K562 (cell line): ENCODE results near the gene PGRMC2. TPM values are rescaled to one million over a fixed set of nuclear protein-coding genes. Genes with fewer than 3 reads are reported as not detected.

Experiments
- ATAC-seq: fragments of 200-7000 bp; cut with Tn5 transposase; 3 replicates; pipeline ENCODE4 v1.9.1; 2020; ENCODE audit warnings: moderate library complexity
- BruUV-seq: library from RNA; stranded (reverse); fragments of 400-500 nt; replicated peaks from 2 replicates; lab custom pipeline; 2021; lab: Mats Ljungman, UMichigan
- CTCF ChIA-PET: fragments of 300-600 bp; formaldehyde crosslinking; extraction: SDS; loops from one replicate; lab custom pipeline; 2021; ENCODE audit warnings: low intra/inter-chr PET ratio; lab: Yijun Ruan, JAX
- POLR2A ChIA-PET: fragments of 300-600, 350-650 bp; sonication (Branson Sonifier 250); formaldehyde crosslinking; extraction: SDS; loops from one replicate; lab custom pipeline; 2021; ENCODE audit warnings: antibody characterized with exemption, inconsistent platforms; lab: Yijun Ruan, JAX
- DNase-seq, 4 experiments: peaks; one replicate each; pipeline versions ENCODE4 v3.0.0 to v3.0.0-alpha.2; 2011 to 2018; ENCODE audit warnings: low spot score in 3 of 4, mixed read lengths in 3 of 4; ENCODE audit errors: extremely low read depth in 1 of 4
- FAIRE-seq: peaks from 2 replicates; lab custom pipeline; 2011; peaks lifted over from hg19 to GRCh38; lab: Jason Lieb, UNC
- H2AFZ ChIP-seq: 2 replicates; pipeline ENCODE4 v1.6.0; 2011; ENCODE audit warnings: low read depth, low read length, control low read depth, inconsistent platforms
- H3K27ac ChIP-seq: fragments of 200-600 bp; 3 replicates; pipeline ENCODE4 v1.8.0; 2011; ENCODE audit warnings: low read depth, mild to moderate bottlenecking, control low read depth, inconsistent platforms, low read length, moderate library complexity, mixed read lengths; ENCODE audit errors: extremely low read depth
- H3K27me3 ChIP-seq, 2 experiments: fragments of 300-600 bp in 1 of 2; 2 replicates in 1 of 2; 3 replicates in 1 of 2; pipeline versions ENCODE4 v1.6.0 to v1.8.0; 2011; ENCODE audit warnings: inconsistent platforms in 2 of 2, low read length in 2 of 2, mild to moderate bottlenecking in 1 of 2, mixed read lengths in 1 of 2, moderate library complexity in 1 of 2; ENCODE audit not compliant: control insufficient read depth in 2 of 2, insufficient read depth in 2 of 2
- H3K36me3 ChIP-seq: fragments of 300-600 bp; 3 replicates; pipeline ENCODE4 v1.8.0; 2011; ENCODE audit warnings: mild to moderate bottlenecking, low read length, inconsistent platforms; ENCODE audit not compliant: control insufficient read depth, insufficient read depth
- H3K4me1 ChIP-seq, 2 experiments: fragments of 200-600 bp in 1 of 2; replicated peaks in 1 of 2; 2 replicates in 1 of 2; 3 replicates in 1 of 2; pipeline versions ENCODE4 v1.5.1 to v1.8.0; 2011; ENCODE audit warnings: inconsistent platforms in 2 of 2, low read length in 2 of 2, mild to moderate bottlenecking in 1 of 2, mixed read lengths in 1 of 2, moderate library complexity in 1 of 2; ENCODE audit not compliant: control insufficient read depth in 2 of 2, insufficient read depth in 2 of 2
- H3K4me2 ChIP-seq: 2 replicates; pipeline ENCODE4 v1.6.1; 2011; ENCODE audit warnings: low read length, control low read depth, inconsistent platforms, mixed read lengths; ENCODE audit not compliant: insufficient read depth
- H3K4me3 ChIP-seq: fragments of 200-600 bp; sonication (generic), shearing (Covaris generic); 2 replicates; pipeline ENCODE4 v1.5.1; 2016; ENCODE audit warnings: control low read depth, inconsistent platforms
- H3K79me2 ChIP-seq: fragments of 200-600 bp; 3 replicates; pipeline ENCODE4 v1.8.0; 2011; ENCODE audit warnings: low read length, inconsistent platforms; ENCODE audit not compliant: control insufficient read depth, insufficient read depth
- H3K9ac ChIP-seq, 2 experiments: 2 replicates each; pipeline versions ENCODE4 v1.6.0 to v1.6.1; 2011; ENCODE audit warnings: low read depth in 2 of 2, low read length in 2 of 2, control low read depth in 1 of 2, inconsistent platforms in 1 of 2, mild to moderate bottlenecking in 1 of 2, mixed read lengths in 1 of 2; ENCODE audit not compliant: insufficient read depth in 1 of 2
- H3K9me1 ChIP-seq: one replicate; pipeline ENCODE4 v1.6.0; 2011; ENCODE audit warnings: inconsistent platforms, mild to moderate bottlenecking, low read length, moderate library complexity; ENCODE audit not compliant: control insufficient read depth, insufficient read depth
- H3K9me3 ChIP-seq: replicated peaks from 2 replicates; pipeline ENCODE4 v1.5.1; 2011; ENCODE audit warnings: low read depth, low read length, inconsistent platforms; ENCODE audit not compliant: control insufficient read depth, insufficient read depth
- H4K20me1 ChIP-seq: replicated peaks from 2 replicates; pipeline ENCODE4 v1.6.1; 2011; ENCODE audit warnings: low read length, inconsistent platforms, mixed read lengths; ENCODE audit not compliant: control insufficient read depth, insufficient read depth
- NR2C1 ChIP-seq, 2 experiments: fragments of 450-650 bp; IDR thresholded peaks; 2 replicates each; pipeline ENCODE4 v1.6.1; 2017; ENCODE audit warnings: mild to moderate bottlenecking in 2 of 2, antibody characterized with exemption in 1 of 2, inconsistent platforms in 1 of 2, missing compliant biosample characterization in 1 of 2, missing genetic modification characterization in 1 of 2
- SMARCB1 ChIP-seq: IDR thresholded peaks from 2 replicates; pipeline ENCODE4 v1.6.1; 2011; ENCODE audit warnings: improper control_type of control experiment, low read depth; ENCODE audit not compliant: insufficient read length
- WGBS: fragments of 100-300 bp; shearing (Covaris generic); methylation state at CpG from one replicate; pipeline ENCODE4 v1.1.6; 2016; ENCODE audit warnings: low coverage, mixed read lengths; ENCODE audit not compliant: insufficient coverage; ENCODE audit errors: missing lambda C conversion rate; 5-methylcytosine and 5-hydroxymethylcytosine counted together
- in situ Hi-C: fragments of 300-500 bp; cut with MboI; formaldehyde crosslinking; loops from 4 replicates; pipeline ENCODE4 v1.15.0; 2018; ENCODE audit warnings: inconsistent platforms, mixed read lengths
- intact Hi-C: fragments of 100-400 bp; cut with micrococcal nuclease; formaldehyde crosslinking; loops from 2 replicates; pipeline ENCODE4 v1.14.2; 2022
- polyA plus RNA-seq, 8 experiments: library from polyadenylated mRNA; depleted of rRNA in 4 of 8; stranded (reverse) in 5 of 8; unstranded in 3 of 8; fragments of >200 nt; fragmentation: Nextera tagmentation in 2 of 8; fragmentation: Illumina TruSeq in 1 of 8; extraction: Ambion mirVana in 2 of 8; extraction: Trizol in 1 of 8; gene quantifications; 2 replicates each; pipeline versions ENCODE4 v1.2.1 to v1.2.3, GENCODE V29; 2011 to 2014; ENCODE audit warnings: inconsistent platforms in 1 of 8, missing spikeins in 1 of 8
- total RNA-seq, 7 experiments: library from RNA; depleted of rRNA in 6 of 7; stranded (reverse); fragments of >200 nt in 6 of 7; fragmentation: Illumina TruSeq in 2 of 7; extraction: Trizol in 2 of 7; gene quantifications; 2 replicates each; pipeline versions ENCODE4 v1.2.1 to v1.2.3, GENCODE V29; 2011 to 2021; ENCODE audit warnings: low replicate concordance in 1 of 7
- TF ChIP-seq, protein P1 (sequence below): IDR thresholded peaks from 2 replicates; pipeline ENCODE4 v1.6.1; 2016; ENCODE audit warnings: missing genetic modification characterization, missing compliant biosample characterization

PGRMC2 gene
- total and polyA plus RNA-seq, 9 of the 15 experiments (the other 6 are each of a cell fraction or from before 2014, with no cell fraction given) = 12.4 to 81.3 (median 22.7) TPM

DNA sequence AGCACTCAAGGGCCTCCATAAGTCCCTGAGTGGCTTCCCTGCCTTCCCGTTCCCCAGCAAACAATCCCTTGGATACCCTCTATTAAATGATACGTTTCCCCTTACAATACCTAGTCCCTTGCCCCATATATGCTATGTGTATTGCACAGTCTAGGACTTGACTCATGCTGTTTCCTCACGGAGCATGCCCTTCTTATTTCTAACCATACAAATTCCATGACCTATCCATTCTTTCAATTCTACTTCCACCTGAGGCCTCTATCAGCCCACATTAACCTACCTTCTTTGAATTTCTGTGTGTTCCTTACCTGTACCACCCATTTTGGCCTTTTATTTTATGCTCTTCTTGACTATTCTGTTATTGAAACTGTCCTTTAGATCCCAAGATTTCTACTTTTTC lies 2.9 kb upstream of the PGRMC2 start:
- H3K9me3 ChIP-seq = no peaks in the 10 kb centered on the region

More for the DNA sequence above, 2.9 kb upstream of the PGRMC2 start:
- CTCF ChIA-PET = no interaction called here
- Histone ChIP-seq H3K27me3 (no peaks in the 10 kb centered on the region), H4K20me1 (0 out of 2 replicates have a peak, but pooled peaks cover 5% of the 10 kb centered on the region), H2AFZ (peak overlapping the region; percentile 70), H3K79me2 (peaks cover 46% of the 10 kb centered on the region), H3K4me1 (peaks cover 4 to 28% of the 10 kb centered on the region in 2 experiments), H3K4me3 (0 out of 2 replicates have a peak overlapping the region, but pooled peaks have one; percentile 59), H3K4me2 (peak overlapping the region; percentile 96), H3K27ac (peak overlapping the region; percentile 89), H3K9ac (peak overlapping the region in 1 of 2 experiments; percentile 91; a peak in 3 of 4 replicates), H3K9me1 (no peaks in the 10 kb centered on the region), H3K36me3 (peaks cover 3% of the 10 kb centered on the region; the same call in 1 of the 3 replicates)
- TF ChIP-seq, protein P1, sequence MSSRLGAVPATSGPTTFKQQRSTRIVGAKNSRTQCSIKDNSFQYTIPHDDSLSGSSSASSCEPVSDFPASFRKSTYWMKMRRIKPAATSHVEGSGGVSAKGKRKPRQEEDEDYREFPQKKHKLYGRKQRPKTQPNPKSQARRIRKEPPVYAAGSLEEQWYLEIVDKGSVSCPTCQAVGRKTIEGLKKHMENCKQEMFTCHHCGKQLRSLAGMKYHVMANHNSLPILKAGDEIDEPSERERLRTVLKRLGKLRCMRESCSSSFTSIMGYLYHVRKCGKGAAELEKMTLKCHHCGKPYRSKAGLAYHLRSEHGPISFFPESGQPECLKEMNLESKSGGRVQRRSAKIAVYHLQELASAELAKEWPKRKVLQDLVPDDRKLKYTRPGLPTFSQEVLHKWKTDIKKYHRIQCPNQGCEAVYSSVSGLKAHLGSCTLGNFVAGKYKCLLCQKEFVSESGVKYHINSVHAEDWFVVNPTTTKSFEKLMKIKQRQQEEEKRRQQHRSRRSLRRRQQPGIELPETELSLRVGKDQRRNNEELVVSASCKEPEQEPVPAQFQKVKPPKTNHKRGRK = peak; percentile 33; the same call in 1 of the 2 replicates
- TF ChIP-seq NR2C1 (IDR thresholded peaks at IDR 0.05) (0 out of 2 replicates have a peak, but pooled peaks have one; percentile 7), NR2C1 (tag; IDR thresholded peaks at IDR 0.05) (no peak), SMARCB1 (no peak)
- in situ Hi-C loops = no loop called here
- no peak for ATAC-seq
- intact Hi-C loops = no loop called here
- no peak for DNase-seq
- no TSS peak for BruUV-seq
- POLR2A ChIA-PET = interaction anchor here (0.6 to 1.5 kb wide), 3 partner anchors 14 to 522 kb away, joined by 3 to 6 read pairs (median 3); no protein-coding TSS in a partner anchor
- FAIRE-seq = no peak
- 58% methylated on average over 3 of the region's 3 CpGs for WGBS
